ENCODE data around the gene TNFRSF14.
"Not testable (repeated sequence)": the region's sequence is repeated elsewhere in the genome, so short reads cannot be mapped to it uniquely, and the experiment has no call there.

The TNFRSF14 gene

GRCh38 chr1:2538376-2538775 lies 17.8 kb upstream of the TNFRSF14 start:
- no peak for DNase-seq (ENCODE audit: low read depth in 2 of 2)

- DNase-seq (ENCODE audit: low read depth in 2 of 2) = no peak
Measured at GRCh38 chr1:2538872-2539271, 17.3 kb upstream of the TNFRSF14 start.

GRCh38 chr1:2539312-2539907 lies 16.8 kb upstream of the TNFRSF14 start:
- DNase-seq (ENCODE audit: low read depth in 2 of 2) = no peak

- no peak for DNase-seq (ENCODE audit: low read depth in 2 of 2)
Measured at GRCh38 chr1:2540816-2541492, 15.2 kb upstream of the TNFRSF14 start.

- no peak for DNase-seq (ENCODE audit: low read depth in 2 of 2)
Measured at GRCh38 chr1:2541619-2542245, 14.4 kb upstream of the TNFRSF14 start.

GRCh38 chr1:2542246-2542915 lies 13.8 kb upstream of the TNFRSF14 start:
- no peak for DNase-seq (ENCODE audit: low read depth in 2 of 2)

- no peak for DNase-seq (ENCODE audit: low read depth in 2 of 2)
Measured at GRCh38 chr1:2543543-2544092, 12.6 kb upstream of the TNFRSF14 start.

- no peak for DNase-seq (ENCODE audit: low read depth in 2 of 2)
Measured at GRCh38 chr1:2544093-2544874, 11.9 kb upstream of the TNFRSF14 start.

- no peak for DNase-seq (ENCODE audit: low read depth in 2 of 2)
Measured at GRCh38 chr1:2544875-2545640, 11.1 kb upstream of the TNFRSF14 start.

- peak; percentile 78 to 89 for DNase-seq (ENCODE audit: low read depth in 2 of 2)
Measured at GRCh38 chr1:2545754-2546514, 10.2 kb upstream of the TNFRSF14 start.

GRCh38 chr1:2546515-2547209 lies 9.5 kb upstream of the TNFRSF14 start:
- peak; percentile 70 to 72 for DNase-seq (ENCODE audit: low read depth in 2 of 2)

GRCh38 chr1:2547210-2548067 lies 8.7 kb upstream of the TNFRSF14 start:
- no peak for DNase-seq (ENCODE audit: low read depth in 2 of 2)

- DNase-seq (ENCODE audit: low read depth in 2 of 2) = peak; percentile 71 to 75
Measured at GRCh38 chr1:2548068-2548589, 8.0 kb upstream of the TNFRSF14 start.

- not testable (repeated sequence) for DNase-seq (ENCODE audit: low read depth in 2 of 2)
Measured at GRCh38 chr1:2549367-2550029, 6.7 kb upstream of the TNFRSF14 start.

- not testable (repeated sequence) for DNase-seq (ENCODE audit: low read depth in 2 of 2)
Measured at GRCh38 chr1:2550309-2550861, 5.8 kb upstream of the TNFRSF14 start.

- DNase-seq (ENCODE audit: low read depth in 2 of 2) = not testable (repeated sequence)
Measured at GRCh38 chr1:2551544-2551943, 4.6 kb upstream of the TNFRSF14 start.

- no peak for DNase-seq (ENCODE audit: low read depth in 2 of 2)
Measured at GRCh38 chr1:2552189-2552588, 4.0 kb upstream of the TNFRSF14 start.
